ENCODE data around the gene MAST1.

The MAST1 gene

DNA sequence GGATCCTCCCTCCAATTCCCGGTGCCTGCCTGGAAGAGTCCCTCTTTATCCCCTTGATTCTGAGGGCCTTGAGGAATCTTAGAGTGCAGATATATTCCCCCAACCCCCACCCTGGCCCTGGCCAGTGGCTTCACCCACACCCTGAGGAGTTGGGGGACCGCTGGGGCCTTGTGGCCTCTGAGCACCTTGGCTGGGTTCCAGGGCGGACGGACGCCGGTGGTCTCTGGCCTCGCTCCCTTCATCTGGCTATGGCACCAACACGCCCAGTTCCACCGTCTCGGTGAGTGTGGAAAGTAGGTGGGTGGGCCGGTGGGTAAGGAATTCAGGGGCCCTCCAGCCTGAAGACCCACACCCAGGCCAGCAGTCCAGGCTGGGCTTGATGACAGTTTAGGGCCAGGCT, 5.0 kb downstream of the MAST1 start:
- no peak for TF ChIP-seq GATA3 (IDR thresholded peaks at IDR 0.05; ENCODE audit: low read depth, low read length)
- TF ChIP-seq GATA2 (IDR thresholded peaks at IDR 0.05; ENCODE audit: low read depth, low read length) = no peak

DNA sequence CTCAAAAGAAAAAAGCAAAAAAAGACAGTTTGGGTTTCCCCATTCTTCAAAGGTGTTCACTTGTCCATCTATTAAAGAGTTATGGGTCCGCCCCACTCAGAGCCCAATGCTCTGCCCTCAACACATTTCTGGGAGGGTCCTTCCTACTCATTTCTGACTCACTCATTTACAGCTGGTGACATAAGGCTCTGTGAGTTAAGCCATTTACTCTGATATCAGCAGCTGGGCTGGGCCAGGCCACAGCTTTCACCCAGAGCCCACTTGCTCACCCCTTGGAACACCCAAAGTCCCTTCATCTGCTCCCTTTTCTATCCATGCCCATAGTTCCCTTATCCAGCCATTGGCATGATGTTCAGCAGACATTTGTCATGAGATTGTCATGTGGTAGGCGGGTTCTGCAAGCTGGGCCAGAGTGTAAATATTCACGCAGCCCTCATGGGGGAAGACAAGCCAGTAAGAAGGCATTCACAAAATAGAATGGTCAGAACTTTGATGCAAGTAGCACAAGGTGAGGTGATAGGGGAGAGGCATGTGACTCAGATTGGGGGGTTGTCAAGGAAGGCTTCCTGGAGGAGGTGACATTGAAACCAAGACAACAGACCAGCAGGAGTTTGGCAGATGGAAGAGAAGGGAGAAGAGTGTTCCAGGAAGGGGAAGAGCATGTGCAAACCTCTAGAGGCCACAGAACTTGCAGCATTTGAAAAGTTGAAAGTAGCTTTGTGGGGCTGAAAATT, 5.9 kb downstream of the MAST1 start:
- no peak for TF ChIP-seq GATA2 (IDR thresholded peaks at IDR 0.05; ENCODE audit: low read depth, low read length)
- no peak for TF ChIP-seq GATA3 (IDR thresholded peaks at IDR 0.05; ENCODE audit: low read depth, low read length)

DNA sequence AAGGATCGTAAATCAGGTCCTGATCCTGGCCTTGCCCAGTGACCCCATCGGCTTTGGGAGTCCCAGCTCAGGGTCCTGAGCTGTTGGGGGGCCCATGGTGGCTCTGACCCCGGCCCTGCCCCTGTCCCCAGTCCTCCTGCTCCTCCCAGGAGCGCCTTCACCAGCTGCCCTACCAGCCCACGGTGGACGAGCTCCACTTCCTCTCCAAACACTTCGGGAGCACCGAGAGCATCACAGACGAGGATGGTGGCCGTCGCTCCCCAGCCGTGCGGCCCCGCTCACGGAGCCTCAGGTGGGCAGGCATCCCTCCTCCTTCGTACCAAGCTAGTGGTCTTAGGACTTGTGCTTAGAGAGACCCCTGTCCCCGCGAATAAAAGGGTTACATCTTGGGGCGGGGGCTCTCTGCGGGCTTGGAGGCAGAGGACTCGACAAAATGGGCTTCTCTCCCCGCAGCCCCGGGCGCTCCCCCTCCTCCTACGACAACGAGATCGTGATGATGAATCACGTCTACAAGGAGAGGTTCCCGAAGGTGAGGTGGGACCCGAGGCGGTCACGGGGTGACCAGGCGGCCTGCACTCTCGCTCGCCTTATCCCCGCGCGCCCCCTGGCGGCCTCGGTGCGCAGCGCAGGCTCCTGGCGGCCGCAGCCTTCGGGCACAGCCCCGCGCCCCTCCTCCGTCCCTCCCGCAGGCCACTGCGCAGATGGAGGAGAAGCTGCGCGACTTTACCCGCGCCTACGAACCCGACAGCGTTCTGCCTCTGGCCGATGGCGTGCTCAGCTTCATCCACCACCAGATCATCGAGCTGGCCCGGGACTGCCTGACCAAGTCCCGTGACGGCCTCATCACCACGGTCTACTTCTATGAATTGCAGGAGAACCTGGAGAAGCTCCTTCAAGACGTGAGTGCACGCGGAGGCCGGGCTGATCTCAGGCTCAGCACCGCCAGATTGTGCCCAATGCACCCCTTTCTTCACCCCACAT, 9.1 kb downstream of the MAST1 start:
- TF ChIP-seq GATA2 (IDR thresholded peaks at IDR 0.05; ENCODE audit: low read depth, low read length) = no peak

DNA sequence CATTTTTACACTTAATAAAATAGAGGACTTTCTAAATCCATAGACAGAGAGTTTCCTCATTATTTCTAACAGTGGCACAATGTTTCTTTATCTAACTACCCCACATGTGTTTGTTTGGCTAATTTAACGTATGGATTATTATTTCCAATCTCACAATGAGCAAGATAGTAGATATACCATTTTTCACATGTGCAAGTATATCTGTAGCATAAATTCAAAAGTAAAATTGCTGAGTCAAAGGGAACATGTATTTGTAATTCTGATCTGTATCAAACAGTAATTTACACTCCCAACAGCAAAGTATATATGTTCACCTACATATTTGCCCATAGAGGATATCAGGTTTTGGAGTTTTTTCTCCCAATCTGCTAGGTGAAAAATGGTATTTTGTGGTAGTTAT, 18.3 kb downstream of the MAST1 start:
- TF ChIP-seq GATA3 (IDR thresholded peaks at IDR 0.05; ENCODE audit: low read depth, low read length) (no peak), GATA2 (IDR thresholded peaks at IDR 0.05; ENCODE audit: low read depth, low read length) (no peak)

- no peak for TF ChIP-seq GATA2 (IDR thresholded peaks at IDR 0.05; ENCODE audit: low read depth, low read length)
- no peak for TF ChIP-seq GATA3 (IDR thresholded peaks at IDR 0.05; ENCODE audit: low read depth, low read length)
Measured at GRCh38 chr19:12858041-12858928, 20.0 kb downstream of the MAST1 start.

GRCh38 chr19:12859546-12859945, 21.2 kb downstream of the MAST1 start:
- no peak for TF ChIP-seq GATA3 (IDR thresholded peaks at IDR 0.05; ENCODE audit: low read depth, low read length)
- no peak for TF ChIP-seq GATA2 (IDR thresholded peaks at IDR 0.05; ENCODE audit: low read depth, low read length)

DNA sequence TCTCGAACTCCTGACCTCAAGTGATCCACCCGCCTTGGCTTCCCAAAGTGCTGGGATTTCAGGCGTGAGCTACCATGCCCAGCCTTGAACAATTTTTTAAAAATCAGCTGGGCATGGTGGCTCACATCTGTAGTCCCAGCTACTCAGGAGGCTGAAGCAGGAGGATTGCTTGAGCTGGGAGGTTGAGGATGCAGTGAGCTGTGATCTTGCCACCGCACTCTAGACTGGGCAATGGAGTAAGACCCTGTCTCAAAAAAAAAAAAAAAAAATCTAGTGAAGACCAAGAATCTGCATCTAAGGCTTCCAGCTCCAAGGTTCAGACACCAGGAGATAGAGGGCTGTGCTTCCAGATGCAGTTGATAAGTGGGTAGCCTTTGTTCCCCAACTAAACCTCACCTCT, 25.8 kb downstream of the MAST1 start:
- no peak for TF ChIP-seq GATA2 (IDR thresholded peaks at IDR 0.05; ENCODE audit: low read depth, low read length)
- TF ChIP-seq GATA3 (IDR thresholded peaks at IDR 0.05; ENCODE audit: low read depth, low read length) = no peak

DNA sequence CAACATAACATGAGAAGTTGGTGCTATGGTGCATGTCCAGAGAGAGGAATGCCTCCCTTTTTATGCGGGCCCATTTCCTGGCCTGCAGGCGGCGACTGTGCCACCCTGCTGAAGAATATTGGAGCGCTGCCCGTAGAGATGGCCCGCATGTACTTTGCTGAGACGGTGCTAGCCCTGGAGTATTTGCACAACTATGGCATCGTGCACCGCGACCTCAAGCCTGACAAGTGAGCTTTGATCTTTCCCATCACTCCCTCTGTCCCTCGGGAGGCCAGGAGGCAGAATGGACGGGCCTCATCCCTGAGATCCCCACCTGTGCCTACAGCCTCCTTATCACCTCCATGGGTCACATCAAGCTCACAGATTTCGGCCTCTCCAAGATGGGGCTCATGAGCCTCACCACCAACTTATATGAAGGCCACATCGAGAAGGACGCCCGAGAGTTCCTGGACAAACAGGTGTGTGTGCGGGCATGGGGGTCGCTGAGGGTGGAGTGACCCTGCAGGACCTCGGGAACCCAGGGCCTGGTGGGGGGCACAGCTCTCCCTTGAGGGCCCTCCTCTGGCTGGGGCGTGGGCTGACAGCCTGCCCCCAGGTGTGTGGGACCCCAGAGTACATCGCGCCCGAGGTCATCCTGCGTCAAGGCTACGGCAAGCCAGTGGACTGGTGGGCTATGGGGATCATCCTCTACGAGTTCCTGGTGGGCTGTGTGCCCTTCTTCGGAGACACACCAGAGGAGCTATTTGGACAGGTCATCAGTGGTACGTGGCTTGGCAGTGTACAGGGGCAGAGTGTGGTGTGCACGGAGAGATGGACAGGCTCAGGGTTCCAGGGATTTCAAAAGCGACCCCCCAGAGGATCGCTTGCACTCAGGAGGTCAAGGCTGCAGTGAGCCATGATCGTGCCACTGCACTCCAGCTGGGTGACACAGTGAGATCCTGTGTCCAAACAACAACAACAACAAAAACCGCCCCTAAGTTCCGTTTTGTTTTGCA, 26.7 kb downstream of the MAST1 start:
- TF ChIP-seq GATA2 (IDR thresholded peaks at IDR 0.05; ENCODE audit: low read depth, low read length) (no peak), GATA3 (IDR thresholded peaks at IDR 0.05; ENCODE audit: low read depth, low read length) (no peak)

DNA sequence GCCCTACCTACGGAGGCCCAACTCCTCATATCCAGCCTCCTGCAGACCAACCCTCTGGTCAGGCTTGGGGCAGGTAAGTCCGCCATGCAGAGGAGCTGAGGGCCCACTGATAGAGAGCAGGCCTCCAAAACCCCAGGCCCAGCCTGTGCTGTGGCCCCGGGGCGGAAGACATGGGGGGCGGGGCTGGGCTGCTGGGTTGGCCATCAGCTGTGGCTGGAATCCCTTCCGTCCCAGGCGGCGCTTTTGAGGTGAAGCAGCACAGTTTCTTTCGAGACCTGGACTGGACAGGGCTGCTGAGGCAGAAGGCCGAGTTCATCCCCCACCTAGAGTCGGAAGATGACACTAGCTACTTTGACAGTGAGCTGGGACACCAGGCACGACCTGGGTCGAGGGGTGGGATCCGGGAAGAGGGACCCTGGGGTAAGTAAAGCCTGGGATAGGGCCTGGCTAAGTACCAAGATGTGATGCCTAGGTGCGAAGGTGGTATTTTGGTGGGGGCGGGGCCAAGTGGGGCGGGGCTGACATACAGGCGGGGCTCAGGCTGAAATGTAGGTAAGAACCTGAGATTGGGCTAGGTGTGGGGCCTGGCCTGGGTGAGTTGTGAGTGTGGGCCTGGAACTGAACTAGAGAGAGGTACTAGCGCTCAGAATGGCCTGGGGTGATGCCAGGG, 27.6 kb downstream of the MAST1 start:
- no peak for TF ChIP-seq GATA2 (IDR thresholded peaks at IDR 0.05; ENCODE audit: low read depth, low read length)
- TF ChIP-seq GATA3 (IDR thresholded peaks at IDR 0.05; ENCODE audit: low read depth, low read length) = no peak

DNA sequence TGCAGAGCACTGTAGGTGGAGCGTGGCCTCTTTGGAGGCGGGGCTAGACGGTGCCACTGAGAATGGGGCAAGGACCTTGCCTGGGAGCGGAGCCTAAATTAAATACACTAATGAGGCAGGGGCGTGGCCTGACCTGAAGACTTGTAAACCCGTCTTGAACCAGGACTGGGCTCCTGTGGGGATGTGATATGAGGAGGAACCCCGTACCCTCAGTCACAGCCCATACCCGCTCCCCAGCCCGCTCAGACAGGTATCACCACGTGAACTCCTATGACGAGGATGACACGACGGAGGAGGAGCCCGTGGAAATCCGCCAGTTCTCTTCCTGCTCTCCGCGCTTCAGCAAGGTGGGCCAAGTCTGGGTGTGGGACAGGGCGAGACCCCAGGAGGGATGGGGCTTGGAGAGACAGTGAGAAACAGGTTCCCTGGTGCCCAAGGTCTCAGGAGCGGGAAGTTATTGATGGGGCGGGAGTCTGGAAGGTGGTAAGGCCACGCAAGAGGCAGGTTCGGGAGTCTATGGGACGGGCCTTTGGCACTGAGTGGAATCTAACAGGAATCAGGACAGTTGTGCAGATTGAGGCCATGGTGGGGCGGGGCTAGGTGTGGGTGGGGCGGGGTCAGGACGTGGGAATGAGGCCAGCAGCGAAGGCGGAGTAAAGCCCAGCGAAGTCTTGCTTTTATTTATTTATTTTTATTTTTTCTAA, 28.3 kb downstream of the MAST1 start:
- no peak for TF ChIP-seq GATA2 (IDR thresholded peaks at IDR 0.05; ENCODE audit: low read depth, low read length)
- TF ChIP-seq GATA3 (IDR thresholded peaks at IDR 0.05; ENCODE audit: low read depth, low read length) = no peak

GRCh38 chr19:12867120-12868099, 29.1 kb downstream of the MAST1 start:
- TF ChIP-seq GATA2 (IDR thresholded peaks at IDR 0.05; ENCODE audit: low read depth, low read length) (no peak), GATA3 (IDR thresholded peaks at IDR 0.05; ENCODE audit: low read depth, low read length) (no peak)
